ENCODE data around the gene IL31RA. TPM values are rescaled to one million over a fixed set of nuclear protein-coding genes. Genes with fewer than 3 reads are reported as not detected.

IL31RA gene
- total RNA-seq, 1 experiment from 2014 or later = 3.2 TPM

- DNase-seq = no peak
- no peaks in the 10 kb centered on the region for H3K9me3 Mint-ChIP-seq (ENCODE audit: low read depth, unreplicated experiment)
- H3K27ac Mint-ChIP-seq (ENCODE audit: unreplicated experiment) = no peak overlapping the region
- intact Hi-C loops (cut with micrococcal nuclease; ENCODE audit: unreplicated experiment) = no loop called here
- H3K27me3 Mint-ChIP-seq (ENCODE audit: unreplicated experiment) = no peaks in the 10 kb centered on the region
- H3K4me1 Mint-ChIP-seq (ENCODE audit: low read depth, unreplicated experiment) = peaks cover 25% of the 10 kb centered on the region
- H3K36me3 Mint-ChIP-seq (ENCODE audit: insufficient read depth, unreplicated experiment) = peaks cover 5% of the 10 kb centered on the region
- H3K4me3 Mint-ChIP-seq (ENCODE audit: low read depth, unreplicated experiment) = no peak overlapping the region
- CTCF ChIA-PET = no interaction called here
- BruUV-seq (replicated peaks) = no TSS peak
- TF ChIP-seq CTCF (IDR thresholded peaks at IDR 0.05; ENCODE audit: unreplicated experiment) = no peak
Measured at GRCh38 chr5:55853818-55854217, 2.7 kb downstream of the IL31RA start.

GRCh38 chr5:55855509-55855908, 4.4 kb downstream of the IL31RA start:
- intact Hi-C loops (cut with micrococcal nuclease; ENCODE audit: unreplicated experiment) = no loop called here
- no peaks in the 10 kb centered on the region for H3K9me3 Mint-ChIP-seq (ENCODE audit: low read depth, unreplicated experiment)
- peaks cover 5% of the 10 kb centered on the region for H3K36me3 Mint-ChIP-seq (ENCODE audit: insufficient read depth, unreplicated experiment)
- no peaks in the 10 kb centered on the region for H3K27me3 Mint-ChIP-seq (ENCODE audit: unreplicated experiment)
- H3K4me1 Mint-ChIP-seq (ENCODE audit: low read depth, unreplicated experiment) = peaks cover 25% of the 10 kb centered on the region
- H3K27ac Mint-ChIP-seq (ENCODE audit: unreplicated experiment) = no peak overlapping the region
- CTCF ChIA-PET = no interaction called here
- DNase-seq = no peak
- H3K4me3 Mint-ChIP-seq (ENCODE audit: low read depth, unreplicated experiment) = no peak overlapping the region
- TF ChIP-seq CTCF (IDR thresholded peaks at IDR 0.05; ENCODE audit: unreplicated experiment) = no peak
- BruUV-seq (replicated peaks) = no TSS peak

- H3K27ac Mint-ChIP-seq (ENCODE audit: unreplicated experiment) = no peak overlapping the region
- intact Hi-C loops (cut with micrococcal nuclease; ENCODE audit: unreplicated experiment) = no loop called here
- no peaks in the 10 kb centered on the region for H3K36me3 Mint-ChIP-seq (ENCODE audit: insufficient read depth, unreplicated experiment)
- peaks cover 1% of the 10 kb centered on the region for H3K9me3 Mint-ChIP-seq (ENCODE audit: low read depth, unreplicated experiment)
- no peaks in the 10 kb centered on the region for H3K27me3 Mint-ChIP-seq (ENCODE audit: unreplicated experiment)
- BruUV-seq (replicated peaks) = no TSS peak
- H3K4me1 Mint-ChIP-seq (ENCODE audit: low read depth, unreplicated experiment) = peaks cover 16% of the 10 kb centered on the region
- no peak for TF ChIP-seq CTCF (IDR thresholded peaks at IDR 0.05; ENCODE audit: unreplicated experiment)
- CTCF ChIA-PET = no interaction called here
- DNase-seq = no peak
- H3K4me3 Mint-ChIP-seq (ENCODE audit: low read depth, unreplicated experiment) = no peak overlapping the region
Measured at GRCh38 chr5:55856516-55857246, 5.5 kb downstream of the IL31RA start.

- no peak overlapping the region for H3K27ac Mint-ChIP-seq (ENCODE audit: unreplicated experiment)
- no peak for TF ChIP-seq CTCF (IDR thresholded peaks at IDR 0.05; ENCODE audit: unreplicated experiment)
- intact Hi-C loops (cut with micrococcal nuclease; ENCODE audit: unreplicated experiment) = no loop called here
- H3K4me3 Mint-ChIP-seq (ENCODE audit: low read depth, unreplicated experiment) = no peak overlapping the region
- no TSS peak for BruUV-seq (replicated peaks)
- H3K36me3 Mint-ChIP-seq (ENCODE audit: insufficient read depth, unreplicated experiment) = no peaks in the 10 kb centered on the region
- H3K27me3 Mint-ChIP-seq (ENCODE audit: unreplicated experiment) = no peaks in the 10 kb centered on the region
- no peak for DNase-seq
- H3K4me1 Mint-ChIP-seq (ENCODE audit: low read depth, unreplicated experiment) = peaks cover 10% of the 10 kb centered on the region
- CTCF ChIA-PET = no interaction called here
- peaks cover 2% of the 10 kb centered on the region for H3K9me3 Mint-ChIP-seq (ENCODE audit: low read depth, unreplicated experiment)
Measured at GRCh38 chr5:55857247-55857640, 6.1 kb downstream of the IL31RA start.

All from Calu3 (cell line).